GM04503 (cell line): ENCODE measurements around the gene GPRIN3.
"Not testable (repeated sequence)": the region's sequence is repeated elsewhere in the genome, so short reads cannot be mapped to it uniquely, and the experiment has no call there.

ENCODE experiments used
- DNase-seq: peaks from one replicate; pipeline ENCODE4 v3.0.0-alpha.2; 2012; ENCODE audit warnings: low read depth

Gene GPRIN3

GRCh38 chr4:89254847-89255246 lies 52.8 kb downstream of the GPRIN3 start:
- DNase-seq, result no peak

- not testable (repeated sequence) for DNase-seq
Observed at GRCh38 chr4:89254347-89254746, 53.3 kb downstream of the GPRIN3 start.

GRCh38 chr4:89253935-89254334 lies 53.7 kb downstream of the GPRIN3 start:
- DNase-seq, result no peak

GRCh38 chr4:89253311-89253710 lies 54.3 kb downstream of the GPRIN3 start:
- no peak for DNase-seq

GRCh38 chr4:89251396-89251795 lies 56.2 kb downstream of the GPRIN3 start:
- DNase-seq, result no peak

- DNase-seq, result no peak
Observed at GRCh38 chr4:89249716-89250361, 57.8 kb downstream of the GPRIN3 start.

- no peak for DNase-seq
Observed at GRCh38 chr4:89249313-89249712, 58.3 kb downstream of the GPRIN3 start.

GRCh38 chr4:89248879-89249281 lies 58.7 kb downstream of the GPRIN3 start:
- no peak for DNase-seq

GRCh38 chr4:89247951-89248350 lies 59.6 kb downstream of the GPRIN3 start:
- DNase-seq, result no peak

- no peak for DNase-seq
Observed at GRCh38 chr4:89245459-89245858, 62.1 kb downstream of the GPRIN3 start.

- no peak for DNase-seq
Observed at GRCh38 chr4:89243733-89244252, 63.8 kb downstream of the GPRIN3 start.

GRCh38 chr4:89242864-89243732 lies 64.5 kb downstream of the GPRIN3 start:
- DNase-seq, result no peak

GRCh38 chr4:89242216-89242615 lies 65.4 kb downstream of the GPRIN3 start:
- DNase-seq, result no peak

GRCh38 chr4:89230271-89230670 lies 77.3 kb downstream of the GPRIN3 start:
- no peak for DNase-seq

- DNase-seq, result peak; percentile 14
Observed at GRCh38 chr4:89226665-89227574, 80.7 kb downstream of the GPRIN3 start.

- DNase-seq, result no peak
Observed at GRCh38 chr4:89222170-89222569, 85.4 kb downstream of the GPRIN3 start.

GRCh38 chr4:89221167-89221867 lies 86.3 kb downstream of the GPRIN3 start:
- no peak for DNase-seq

- DNase-seq, result no peak
Observed at GRCh38 chr4:89218587-89218986, 89.0 kb downstream of the GPRIN3 start.

GRCh38 chr4:89217604-89218003 lies 90.0 kb downstream of the GPRIN3 start:
- DNase-seq, result no peak

- DNase-seq, result no peak
Observed at GRCh38 chr4:89216866-89217265, 90.7 kb downstream of the GPRIN3 start.

GRCh38 chr4:89216422-89216821 lies 91.2 kb downstream of the GPRIN3 start:
- DNase-seq, result no peak

GRCh38 chr4:89215736-89216135 lies 91.9 kb downstream of the GPRIN3 start:
- DNase-seq, result no peak
